SIG-M5 treated with dmso at 0.1 percent for 504 hours (cell line): ENCODE results near the gene TMEM125.

Experiments
- DNase-seq: peaks from one replicate; lab custom pipeline; 2025; ENCODE audit not compliant: unreplicated experiment; lab: John Stamatoyannopoulos, UW

TMEM125 gene

GRCh38 chr1:43307458-43308158 is 37.8 kb downstream of the TMEM125 start:
- DNase-seq, result no peak

DNA sequence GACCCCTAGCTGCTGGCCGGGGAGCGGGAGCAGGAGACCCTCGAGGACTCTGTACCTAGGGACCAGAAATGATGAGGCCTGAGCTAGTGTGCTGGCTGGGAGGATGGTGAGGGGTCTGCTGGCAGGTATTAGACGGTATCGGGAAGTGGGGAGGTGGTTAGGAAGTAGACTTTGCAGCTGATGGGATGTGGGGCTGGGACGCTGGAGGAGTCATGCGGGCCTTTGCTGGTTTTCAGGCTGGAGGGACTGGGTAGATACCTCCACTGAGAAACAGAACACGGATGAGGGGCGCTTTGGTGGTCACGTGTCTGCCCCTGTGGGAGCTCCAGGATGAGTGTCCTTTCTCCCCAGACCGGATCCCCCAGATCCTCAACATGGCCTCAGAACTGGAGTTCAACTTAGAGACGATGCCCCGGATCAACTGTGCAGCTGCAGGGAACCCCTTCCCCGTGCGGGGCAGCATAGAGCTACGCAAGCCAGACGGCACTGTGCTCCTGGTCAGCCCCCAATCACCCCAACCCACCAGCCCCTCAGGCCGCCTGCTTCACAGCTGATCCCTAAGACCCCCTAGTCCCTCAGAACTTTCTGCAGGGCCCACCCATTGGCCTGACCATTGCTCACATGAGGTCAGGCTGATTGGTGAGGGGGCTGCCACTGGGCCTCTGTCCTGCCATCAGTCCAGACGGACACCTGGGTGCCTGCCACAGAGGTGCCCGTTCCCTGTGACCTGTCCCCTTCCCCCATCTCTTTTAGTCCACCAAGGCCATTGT is 39.0 kb downstream of the TMEM125 start:
- DNase-seq, result no peak

- DNase-seq, result no peak
Measured at GRCh38 chr1:43309405-43310025, 39.7 kb downstream of the TMEM125 start.

- no peak for DNase-seq
Measured at GRCh38 chr1:43311521-43311920, 41.7 kb downstream of the TMEM125 start.

- DNase-seq, result no peak
Measured at GRCh38 chr1:43312212-43312623, 42.4 kb downstream of the TMEM125 start.

GRCh38 chr1:43312663-43313515 is 43.1 kb downstream of the TMEM125 start:
- no peak for DNase-seq

- DNase-seq, result no peak
Measured at GRCh38 chr1:43313771-43314170, 44.0 kb downstream of the TMEM125 start.

DNA sequence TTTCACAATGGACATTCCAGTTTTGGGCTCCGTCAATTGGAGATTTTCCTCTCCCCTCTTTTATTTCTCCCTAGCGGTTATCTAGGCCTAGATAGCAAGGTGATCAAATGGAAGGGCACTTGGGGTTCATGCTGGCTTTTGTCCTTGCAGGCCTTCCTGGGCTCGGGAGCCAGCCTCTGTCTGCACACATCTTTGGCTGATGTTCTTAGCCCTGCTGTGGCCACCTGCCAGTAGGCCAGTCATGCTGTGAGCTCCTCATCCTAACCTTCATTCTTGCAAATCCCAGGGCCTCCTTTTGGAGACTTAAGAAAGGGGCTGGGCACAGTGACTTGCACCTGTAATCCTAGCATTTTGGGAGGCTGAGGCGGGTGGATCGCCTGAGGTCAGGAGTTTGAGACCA is 44.5 kb downstream of the TMEM125 start:
- no peak for DNase-seq

DNA sequence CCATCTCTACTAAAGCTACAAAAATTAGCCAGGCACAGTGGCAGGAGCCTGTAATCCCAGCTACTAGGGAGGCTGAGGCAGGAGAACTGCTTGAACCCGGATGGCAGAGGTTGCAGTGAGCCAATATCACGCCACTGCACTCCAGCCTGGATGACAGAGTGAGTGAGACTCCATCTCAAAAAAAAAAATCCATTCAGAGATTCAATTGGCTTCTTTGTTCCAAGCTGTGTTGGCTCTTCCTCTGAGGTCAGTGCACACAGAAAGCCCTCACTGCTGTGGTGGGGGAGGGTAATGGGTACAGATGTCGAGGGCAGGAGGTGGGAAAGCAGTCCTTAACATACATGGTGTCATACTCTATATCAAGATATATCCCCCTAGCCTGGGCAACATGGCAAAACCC is 45.7 kb downstream of the TMEM125 start:
- no peak for DNase-seq

DNA sequence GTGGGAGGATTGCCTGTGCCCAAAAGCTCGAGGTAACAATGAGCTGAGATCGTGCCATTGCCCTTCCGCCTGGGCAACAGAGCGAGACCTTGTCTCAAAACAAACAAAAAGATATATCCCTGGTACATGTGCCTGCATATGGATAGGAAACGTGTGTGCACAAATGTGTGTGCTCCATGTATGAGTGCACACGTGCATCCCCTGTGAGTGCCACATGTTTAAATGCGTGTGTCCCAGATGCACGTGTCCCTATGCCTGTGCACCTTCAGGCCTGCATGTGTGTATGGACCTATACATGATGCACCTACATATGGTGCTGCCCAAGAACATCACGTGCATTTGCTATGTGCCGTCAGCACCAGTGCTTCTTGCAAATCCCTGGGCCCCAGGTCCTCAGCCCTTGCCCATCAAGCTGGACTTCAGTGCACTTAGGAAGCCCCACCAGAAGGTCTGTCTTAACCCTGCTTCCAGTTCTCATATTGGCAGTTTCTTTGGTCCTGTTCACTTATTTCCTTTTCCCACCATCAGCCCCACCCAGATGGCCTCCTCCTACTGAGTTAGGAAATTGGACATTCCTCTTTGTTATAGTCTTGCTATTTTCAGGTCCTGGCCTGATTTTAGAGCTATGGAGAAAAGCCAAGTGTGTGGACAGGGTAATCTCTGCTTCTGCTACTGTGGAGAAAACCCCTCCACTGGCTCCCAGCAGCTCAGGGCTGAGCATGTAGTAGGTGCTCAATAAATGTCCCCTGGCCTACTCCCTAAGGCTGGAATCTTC is 46.4 kb downstream of the TMEM125 start:
- no peak for DNase-seq

- DNase-seq, result no peak
Measured at GRCh38 chr1:43316738-43317520, 47.1 kb downstream of the TMEM125 start.

DNA sequence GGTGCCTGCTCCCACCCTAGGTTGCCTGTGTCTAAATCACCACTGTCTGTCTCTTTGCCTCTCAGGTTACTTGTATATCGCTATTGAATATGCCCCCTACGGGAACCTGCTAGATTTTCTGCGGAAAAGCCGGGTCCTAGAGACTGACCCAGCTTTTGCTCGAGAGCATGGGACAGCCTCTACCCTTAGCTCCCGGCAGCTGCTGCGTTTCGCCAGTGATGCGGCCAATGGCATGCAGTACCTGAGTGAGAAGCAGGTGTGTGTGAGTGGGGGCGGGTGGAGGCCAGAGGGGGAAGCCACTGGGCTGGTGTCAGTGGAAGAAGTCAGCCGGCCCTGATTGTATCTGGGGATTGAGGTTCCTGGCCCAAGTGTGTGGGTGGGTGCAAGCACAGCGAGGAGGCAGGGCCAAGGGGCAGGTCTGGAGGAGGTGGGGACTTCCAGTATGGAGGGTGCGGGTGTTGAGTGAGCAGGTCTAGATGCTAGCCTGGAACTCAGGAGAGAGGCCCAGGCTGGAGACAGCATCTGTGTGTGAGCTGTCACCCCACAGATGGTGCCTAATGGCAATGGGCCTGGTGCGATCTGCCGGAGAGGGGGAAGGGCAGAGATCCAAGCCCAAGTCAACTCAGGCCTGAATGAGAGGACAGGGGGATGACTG is 48.2 kb downstream of the TMEM125 start:
- DNase-seq, result no peak

- DNase-seq, result no peak
Measured at GRCh38 chr1:43318831-43319230, 49.0 kb downstream of the TMEM125 start.

DNA sequence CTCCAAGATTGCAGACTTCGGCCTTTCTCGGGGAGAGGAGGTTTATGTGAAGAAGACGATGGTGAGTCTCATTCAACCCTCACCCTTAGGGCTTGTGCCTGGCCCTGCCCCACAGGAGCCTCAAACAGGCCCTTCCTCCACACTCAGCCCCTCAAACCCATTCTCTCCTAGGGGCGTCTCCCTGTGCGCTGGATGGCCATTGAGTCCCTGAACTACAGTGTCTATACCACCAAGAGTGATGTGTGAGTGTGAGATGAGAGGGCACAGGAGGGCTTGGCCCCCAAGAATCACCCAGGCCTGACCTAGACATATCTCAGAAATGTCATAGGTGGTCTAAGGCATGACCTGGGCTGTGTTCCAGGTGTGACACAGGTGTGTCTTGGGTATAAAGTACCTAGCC is 49.5 kb downstream of the TMEM125 start:
- no peak for DNase-seq

DNA sequence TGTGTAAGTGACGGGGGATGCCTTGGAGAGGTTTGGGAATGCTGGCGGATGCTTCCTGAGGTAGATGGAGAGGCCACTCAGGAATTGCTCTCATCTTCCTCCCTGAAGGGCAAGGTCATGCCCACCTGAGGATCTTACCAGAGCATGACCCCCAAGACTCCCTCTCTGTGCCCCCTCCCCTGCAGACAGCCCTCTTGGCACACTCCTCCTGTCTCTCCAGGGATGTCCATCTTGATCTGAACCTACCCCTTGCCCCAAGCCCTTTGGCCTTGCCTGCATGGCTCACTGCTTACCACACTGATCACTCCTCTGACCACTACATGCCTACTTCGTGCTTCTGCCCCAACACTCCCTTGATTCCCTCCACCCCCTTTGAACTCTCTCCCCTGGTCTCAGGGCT is 50.0 kb downstream of the TMEM125 start:
- DNase-seq, result no peak

DNA sequence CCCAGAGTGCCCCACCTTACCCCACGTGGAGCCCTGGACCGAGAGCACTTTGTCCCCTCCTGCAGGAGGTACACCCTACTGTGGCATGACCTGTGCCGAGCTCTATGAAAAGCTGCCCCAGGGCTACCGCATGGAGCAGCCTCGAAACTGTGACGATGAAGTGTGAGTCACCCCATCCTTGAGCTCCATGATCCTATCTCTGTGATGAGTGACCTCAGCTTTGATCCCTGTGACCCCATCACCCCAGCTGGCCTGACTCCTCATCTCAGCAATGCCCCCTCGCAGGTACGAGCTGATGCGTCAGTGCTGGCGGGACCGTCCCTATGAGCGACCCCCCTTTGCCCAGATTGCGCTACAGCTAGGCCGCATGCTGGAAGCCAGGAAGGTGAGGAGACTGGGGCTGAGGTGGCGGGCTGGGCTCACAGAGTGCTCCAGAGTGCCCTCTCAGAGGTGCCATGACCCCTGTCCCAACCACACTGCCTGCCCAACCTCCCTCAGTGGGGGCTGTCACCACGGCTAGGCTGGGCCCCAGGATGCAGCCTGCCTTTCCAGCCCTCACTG is 51.6 kb downstream of the TMEM125 start:
- no peak for DNase-seq

DNA sequence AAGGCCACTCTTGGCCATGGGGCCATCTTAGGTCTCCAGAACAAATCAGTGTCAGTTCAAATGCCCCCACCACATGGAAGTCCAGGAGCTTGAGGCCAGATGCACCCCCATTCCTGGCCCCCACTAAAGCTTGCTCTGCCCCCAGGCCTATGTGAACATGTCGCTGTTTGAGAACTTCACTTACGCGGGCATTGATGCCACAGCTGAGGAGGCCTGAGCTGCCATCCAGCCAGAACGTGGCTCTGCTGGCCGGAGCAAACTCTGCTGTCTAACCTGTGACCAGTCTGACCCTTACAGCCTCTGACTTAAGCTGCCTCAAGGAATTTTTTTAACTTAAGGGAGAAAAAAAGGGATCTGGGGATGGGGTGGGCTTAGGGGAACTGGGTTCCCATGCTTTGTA is 52.7 kb downstream of the TMEM125 start:
- no peak for DNase-seq
